Measurements from ENCODE around the gene SLC17A7. TPM values are rescaled to one million over a fixed set of nuclear protein-coding genes. Genes with fewer than 3 reads are reported as not detected.

Gene SLC17A7
- total and polyA plus RNA-seq, 2 of the 8 experiments (the other 6 are each of a cell fraction or from before 2014, with no cell fraction given) = 2.7 to 3.0 TPM

DNA sequence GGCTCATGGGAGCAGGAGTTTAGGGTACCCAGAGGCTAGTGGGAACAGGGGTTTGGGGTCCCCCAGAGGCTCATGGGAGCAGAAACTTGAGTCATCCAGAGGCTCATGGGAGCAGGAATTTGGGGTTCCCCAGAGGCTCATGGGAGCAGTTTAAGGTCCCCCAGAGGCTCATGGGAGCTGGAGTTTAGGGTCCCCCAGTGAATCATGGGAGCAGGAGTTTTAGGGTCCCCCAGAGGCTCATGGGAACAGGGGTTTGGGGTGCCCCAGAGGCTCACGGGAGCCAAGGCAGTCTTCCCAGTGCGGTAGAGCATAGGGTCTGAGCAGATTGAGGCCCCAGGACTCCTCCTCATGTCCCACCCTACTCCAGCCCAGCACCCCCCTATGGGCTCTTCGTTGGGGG lies 24.0 kb upstream of the SLC17A7 start:
- no peaks in the 10 kb centered on the region for H3K79me1 ChIP-seq (ENCODE audit: low read depth, low read length)
- H2BK5ac ChIP-seq (ENCODE audit: low read depth, low read length) = no peak overlapping the region
- no peak overlapping the region for H2BK15ac ChIP-seq (ENCODE audit: low read length)
- no peak overlapping the region for H4K8ac ChIP-seq (ENCODE audit: extremely low read depth, insufficient read depth, low read length)
- no peaks in the 10 kb centered on the region for H3K27me3 ChIP-seq (replicated peaks in 1 of 4; ENCODE audit: control insufficient read depth in 3 of 4, extremely low read depth in 1 of 4, insufficient read depth in 3 of 4, low read length in 3 of 4)
- H3K23ac ChIP-seq (ENCODE audit: insufficient read length) = no peak overlapping the region
- H2AK5ac ChIP-seq (ENCODE audit: low read depth, low read length) = no peak overlapping the region
- H3K56ac ChIP-seq (replicated peaks; ENCODE audit: insufficient read length, low read depth, low read length) = no peak overlapping the region
- no peak overlapping the region for H4K5ac ChIP-seq (ENCODE audit: insufficient read length, low read depth, low read length)
- peaks cover 0 to 8% (median 3%) of the 10 kb centered on the region in 4 experiments; a peak in 6 of 7 replicates for H3K4me1 ChIP-seq (replicated peaks in 1 of 4; ENCODE audit: control insufficient read depth in 3 of 4, insufficient read depth in 4 of 4, low read length in 3 of 4)
- no peak overlapping the region for H2BK120ac ChIP-seq (replicated peaks; ENCODE audit: low read depth, low read length)
- H2BK20ac ChIP-seq (ENCODE audit: low read length) = no peak overlapping the region
- H4K20me1 ChIP-seq (replicated peaks in 1 of 2; ENCODE audit: control insufficient read depth in 1 of 2, insufficient read depth in 2 of 2, low read length in 2 of 2) = no peaks in the 10 kb centered on the region
- H3K4ac ChIP-seq (replicated peaks; ENCODE audit: insufficient read length, low read depth, low read length) = no peak overlapping the region
- H3K23me2 ChIP-seq (ENCODE audit: low read depth, low read length) = no peaks in the 10 kb centered on the region
- DNase-seq (ENCODE audit: low read depth in 1 of 2, low spot score in 2 of 2) (no peak), FAIRE-seq (no peak)
- no peak overlapping the region for H3K14ac ChIP-seq (ENCODE audit: insufficient read length)
- no peak overlapping the region for H4K91ac ChIP-seq (replicated peaks; ENCODE audit: insufficient read length, low read length)
- no peak overlapping the region for H2AFZ ChIP-seq (ENCODE audit: low read length)
- H3K9me3 ChIP-seq (ENCODE audit: insufficient read depth in 2 of 2, low read depth in 1 of 2, low read length in 1 of 2) = no peaks in the 10 kb centered on the region; a peak in 1 of 4 replicates
- WGBS, 2 experiments (ENCODE audit: extremely low coverage in 1 of 2, insufficient coverage in 1 of 2, insufficient read length in 1 of 2, insufficient replicate concordance in 2 of 2, low coverage in 1 of 2, low lambda C conversion rate in 2 of 2, missing lambda C conversion rate in 1 of 2) = 85% methylated on average over 3 of the region's 3 CpGs; no CpG with 5 or more reads in 1 of the 2 experiments
- no peak overlapping the region for H3K27ac ChIP-seq (ENCODE audit: low read depth, low read length)
- POLR2A ChIA-PET (ENCODE audit: partially characterized antibody) = interaction anchor here (0.7 to 4.2 kb wide), 6 partner anchors 10 to 89 kb away, joined by 4 to 17 read pairs (median 8); partner anchors contain the start of genes ALDH16A1 and RPL13A
- no peak overlapping the region for H3K4me3 ChIP-seq (ENCODE audit: extremely low read depth in 1 of 4, insufficient read depth in 2 of 4, low read depth in 3 of 4, low read length in 4 of 4)
- H3K4me2 ChIP-seq (ENCODE audit: insufficient read depth in 1 of 2, low read depth in 2 of 2, low read length in 2 of 2) = no peak overlapping the region
- H3K36me3 ChIP-seq (ENCODE audit: control insufficient read depth in 2 of 4, insufficient read depth in 4 of 4, low read length in 3 of 4) = peaks cover 2 to 8% (median 5%) of the 10 kb centered on the region in 4 experiments; a peak in 4 of 8 replicates
- no peak overlapping the region for H3K9ac ChIP-seq (replicated peaks in 1 of 4; ENCODE audit: extremely low read depth in 1 of 4, low read depth in 3 of 4, low read length in 3 of 4)
- no peaks in the 10 kb centered on the region for H3K79me2 ChIP-seq (ENCODE audit: control insufficient read depth in 1 of 2, insufficient read depth in 2 of 2, low read length in 2 of 2)
- no peak overlapping the region for H2BK12ac ChIP-seq (ENCODE audit: low read depth, low read length)
- H3K18ac ChIP-seq (ENCODE audit: extremely low read depth, low read length) = no peak overlapping the region
- CTCF ChIA-PET (ENCODE audit: partially characterized antibody) = interaction anchor here (1.0 to 2.4 kb wide), 5 partner anchors 8 to 138 kb away, joined by 3 to 8 read pairs (median 4); partner anchors contain the start of gene FLT3LG
- TF ChIP-seq NRF1 (IDR thresholded peaks at IDR 0.05; ENCODE audit: low read depth, low read length) (no peak), GTF2F1 (IDR thresholded peaks at IDR 0.05; ENCODE audit: borderline replicate concordance, low read depth, low read length) (no peak), RXRA (IDR thresholded peaks at IDR 0.05; ENCODE audit: insufficient read depth, low read depth, low read length) (no peak), SUZ12 (IDR thresholded peaks at IDR 0.05; ENCODE audit: low read length) (no peak), EZH2 (IDR thresholded peaks at IDR 0.05; ENCODE audit: low read depth, low read length, severe bottlenecking) (no peak), PHF8 (conservative IDR thresholded peaks at IDR 0.05; ENCODE audit: low read depth, low read length) (no peak), SAP30 (IDR thresholded peaks at IDR 0.05; ENCODE audit: insufficient read depth, insufficient replicate concordance, low read length) (no peak), EP300 (IDR thresholded peaks at IDR 0.05; ENCODE audit: borderline replicate concordance in 1 of 2, low read depth in 2 of 2, low read length in 2 of 2) (no peak), CBX5 (IDR thresholded peaks at IDR 0.05; ENCODE audit: low read depth, low read length) (no peak), ASH2L (IDR thresholded peaks at IDR 0.05; ENCODE audit: low read length) (no peak), KDM5A (IDR thresholded peaks at IDR 0.05; ENCODE audit: low read length) (no peak), GABPA (IDR thresholded peaks at IDR 0.05; ENCODE audit: borderline replicate concordance, insufficient read depth, low read length) (no peak), CBX8 (IDR thresholded peaks at IDR 0.05; ENCODE audit: borderline replicate concordance, low read depth, low read length) (no peak), SP2 (IDR thresholded peaks at IDR 0.05; ENCODE audit: low read length) (no peak)
